Measurements from ENCODE around the gene ARID5A. TPM values are rescaled to one million over a fixed set of nuclear protein-coding genes. Genes with fewer than 3 reads are reported as not detected.

Gene ARID5A
- total RNA-seq, 1 donor from 2014 or later, result 38.8 TPM

DNA sequence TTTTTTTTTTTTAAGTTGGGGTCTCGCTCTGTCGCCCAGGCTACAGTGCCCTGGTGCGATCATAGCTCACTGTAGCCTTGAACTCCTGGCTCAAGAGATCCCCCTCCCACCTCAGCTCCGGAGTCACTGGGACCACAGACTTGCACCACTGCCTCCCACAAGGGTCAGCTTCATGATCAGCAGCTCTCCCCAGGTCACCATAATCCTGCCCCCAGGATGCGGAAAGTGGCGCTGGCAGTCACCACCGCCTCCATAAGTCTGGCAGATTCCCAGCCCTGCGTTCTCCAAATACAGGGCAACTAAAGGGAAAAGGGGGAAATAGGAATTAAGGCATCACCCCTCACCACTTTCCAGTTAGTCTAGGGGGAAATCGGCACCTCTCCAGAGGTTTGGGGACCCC is 5.2 kb upstream of the ARID5A start:
- H3K4me3 ChIP-seq (ENCODE audit: low read depth, low read length), result no peak overlapping the region
- TF ChIP-seq, protein P1, sequence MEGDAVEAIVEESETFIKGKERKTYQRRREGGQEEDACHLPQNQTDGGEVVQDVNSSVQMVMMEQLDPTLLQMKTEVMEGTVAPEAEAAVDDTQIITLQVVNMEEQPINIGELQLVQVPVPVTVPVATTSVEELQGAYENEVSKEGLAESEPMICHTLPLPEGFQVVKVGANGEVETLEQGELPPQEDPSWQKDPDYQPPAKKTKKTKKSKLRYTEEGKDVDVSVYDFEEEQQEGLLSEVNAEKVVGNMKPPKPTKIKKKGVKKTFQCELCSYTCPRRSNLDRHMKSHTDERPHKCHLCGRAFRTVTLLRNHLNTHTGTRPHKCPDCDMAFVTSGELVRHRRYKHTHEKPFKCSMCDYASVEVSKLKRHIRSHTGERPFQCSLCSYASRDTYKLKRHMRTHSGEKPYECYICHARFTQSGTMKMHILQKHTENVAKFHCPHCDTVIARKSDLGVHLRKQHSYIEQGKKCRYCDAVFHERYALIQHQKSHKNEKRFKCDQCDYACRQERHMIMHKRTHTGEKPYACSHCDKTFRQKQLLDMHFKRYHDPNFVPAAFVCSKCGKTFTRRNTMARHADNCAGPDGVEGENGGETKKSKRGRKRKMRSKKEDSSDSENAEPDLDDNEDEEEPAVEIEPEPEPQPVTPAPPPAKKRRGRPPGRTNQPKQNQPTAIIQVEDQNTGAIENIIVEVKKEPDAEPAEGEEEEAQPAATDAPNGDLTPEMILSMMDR (IDR thresholded peaks at IDR 0.05; ENCODE audit: insufficient read depth, low read length, poor library complexity, severe bottlenecking), result no peak
- no peak for DNase-seq (ENCODE audit: low read depth)
- no peaks in the 10 kb centered on the region for H3K36me3 ChIP-seq (ENCODE audit: control insufficient read depth, insufficient read depth, low read length)
- H3K27me3 ChIP-seq (ENCODE audit: control insufficient read depth, insufficient read depth, low read length), result no peaks in the 10 kb centered on the region

DNA sequence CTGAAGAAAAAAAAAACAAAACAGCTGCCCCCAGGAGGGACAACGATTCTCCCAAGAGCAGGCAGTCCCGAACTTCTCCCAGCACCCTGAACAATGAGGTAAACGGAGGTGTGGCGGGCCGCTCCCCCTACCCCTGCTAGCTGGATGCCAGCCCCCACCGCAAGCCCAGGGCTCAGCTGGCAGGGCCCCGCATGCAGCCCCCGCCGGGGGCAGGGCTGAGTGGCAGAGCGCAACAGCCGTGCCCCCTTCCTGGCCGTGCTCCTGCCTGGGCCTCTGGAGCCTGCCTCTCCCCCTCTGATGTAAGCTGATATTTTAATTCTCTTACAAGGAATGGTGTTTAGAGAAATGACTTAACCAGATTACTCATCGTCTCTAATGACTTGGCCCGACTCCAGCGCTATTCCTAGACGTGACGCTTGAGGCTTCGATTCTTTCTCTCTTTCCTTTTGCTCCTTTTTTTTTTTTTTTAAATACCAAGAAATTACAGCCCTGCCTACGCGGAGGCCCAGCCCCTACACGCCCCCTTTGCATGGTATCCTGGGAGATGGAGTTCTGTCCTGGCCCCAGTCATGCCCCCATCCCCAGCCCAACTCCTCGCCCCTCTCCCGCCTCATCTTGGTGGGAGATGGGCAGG is 4.6 kb upstream of the ARID5A start:
- TF ChIP-seq, protein P1 (IDR thresholded peaks at IDR 0.05; ENCODE audit: insufficient read depth, low read length, poor library complexity, severe bottlenecking), result no peak

DNA sequence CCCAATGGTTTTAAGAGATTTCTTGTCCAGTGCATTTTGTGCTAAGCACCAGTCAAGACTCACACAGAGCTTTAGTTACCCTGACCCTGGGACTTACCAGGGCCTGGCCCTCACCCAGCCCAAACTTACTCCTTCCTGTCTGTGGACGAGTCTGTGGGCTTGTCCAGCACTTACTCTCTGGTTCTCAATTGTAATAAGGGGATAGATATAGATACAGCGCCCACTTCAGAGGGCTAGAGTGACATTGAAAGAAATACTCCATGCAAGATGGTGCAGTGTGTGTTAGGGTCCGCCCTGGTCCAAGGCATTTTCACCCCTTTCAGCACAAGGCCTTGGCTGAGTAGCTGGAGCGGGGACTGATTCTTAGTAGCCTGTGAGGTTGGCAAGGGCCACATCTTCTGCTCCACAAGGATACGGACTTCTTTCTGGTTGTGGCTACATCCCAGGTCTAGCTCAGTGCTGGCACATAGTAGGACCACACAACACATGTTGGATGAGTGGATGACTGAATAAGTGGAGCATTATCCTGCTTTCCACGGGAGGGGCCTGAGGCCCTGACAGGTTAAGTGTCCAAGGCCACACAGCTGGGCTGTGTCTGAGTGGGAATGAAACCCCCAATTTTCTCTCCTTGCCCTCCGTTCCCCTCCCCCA is 3.8 kb upstream of the ARID5A start:
- TF ChIP-seq, protein P1 (IDR thresholded peaks at IDR 0.05; ENCODE audit: insufficient read depth, low read length, poor library complexity, severe bottlenecking), result no peak
- H3K27me3 ChIP-seq (ENCODE audit: control insufficient read depth, insufficient read depth, low read length), result no peaks in the 10 kb centered on the region
- no peak overlapping the region for H3K4me3 ChIP-seq (ENCODE audit: low read depth, low read length)
- no peaks in the 10 kb centered on the region for H3K36me3 ChIP-seq (ENCODE audit: control insufficient read depth, insufficient read depth, low read length)
- DNase-seq (ENCODE audit: low read depth), result no peak

More for the DNA sequence above, 4.6 kb upstream of the ARID5A start:
- H3K4me3 ChIP-seq (ENCODE audit: low read depth, low read length), result peak overlapping the region; percentile 17
- DNase-seq (ENCODE audit: low read depth), result peak; percentile 98
- no peaks in the 10 kb centered on the region for H3K36me3 ChIP-seq (ENCODE audit: control insufficient read depth, insufficient read depth, low read length)
- no peaks in the 10 kb centered on the region for H3K27me3 ChIP-seq (ENCODE audit: control insufficient read depth, insufficient read depth, low read length)

DNA sequence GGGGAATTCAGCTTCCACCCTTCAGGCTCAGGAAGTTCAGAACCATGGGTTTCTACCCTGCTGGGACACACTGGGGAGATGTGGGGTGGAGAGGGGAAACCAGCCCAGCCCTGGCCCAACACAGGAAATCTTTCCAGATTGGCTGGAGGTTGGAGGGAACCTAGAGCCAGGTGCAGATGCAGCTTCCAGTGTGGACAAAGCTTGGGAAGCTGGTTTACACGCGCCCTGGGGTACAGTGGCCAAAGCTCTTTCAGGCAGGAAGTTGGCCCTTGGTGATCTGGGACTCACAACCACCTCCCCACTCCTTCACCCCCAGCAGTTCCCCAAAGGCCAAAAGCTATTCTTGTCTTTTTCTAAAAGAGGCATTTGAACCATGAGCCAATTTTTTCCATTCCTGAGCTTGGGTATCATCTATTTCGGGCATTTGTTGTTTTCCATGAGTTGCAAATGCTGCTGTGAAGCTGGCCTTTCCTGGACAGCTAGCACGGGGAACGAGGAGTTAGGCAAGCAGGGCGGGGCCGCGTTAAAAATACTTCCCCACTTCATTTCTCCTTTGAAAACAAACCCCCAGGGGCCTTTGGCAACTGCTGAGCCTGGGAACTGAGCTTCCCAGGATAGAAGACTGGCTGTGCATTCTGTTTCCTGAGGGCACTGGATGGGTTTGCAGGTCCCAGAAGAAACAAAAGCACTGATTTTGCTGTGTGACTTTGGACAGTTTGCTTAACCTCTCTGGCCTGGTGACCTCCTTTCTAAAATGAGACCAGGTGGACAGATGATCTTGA is 3.1 kb upstream of the ARID5A start:
- DNase-seq (ENCODE audit: low read depth), result no peak
- TF ChIP-seq, protein P1 (IDR thresholded peaks at IDR 0.05; ENCODE audit: insufficient read depth, low read length, poor library complexity, severe bottlenecking), result no peak
- no peak overlapping the region for H3K4me3 ChIP-seq (ENCODE audit: low read depth, low read length)
- H3K36me3 ChIP-seq (ENCODE audit: control insufficient read depth, insufficient read depth, low read length), result no peaks in the 10 kb centered on the region
- H3K27me3 ChIP-seq (ENCODE audit: control insufficient read depth, insufficient read depth, low read length), result no peaks in the 10 kb centered on the region

DNA sequence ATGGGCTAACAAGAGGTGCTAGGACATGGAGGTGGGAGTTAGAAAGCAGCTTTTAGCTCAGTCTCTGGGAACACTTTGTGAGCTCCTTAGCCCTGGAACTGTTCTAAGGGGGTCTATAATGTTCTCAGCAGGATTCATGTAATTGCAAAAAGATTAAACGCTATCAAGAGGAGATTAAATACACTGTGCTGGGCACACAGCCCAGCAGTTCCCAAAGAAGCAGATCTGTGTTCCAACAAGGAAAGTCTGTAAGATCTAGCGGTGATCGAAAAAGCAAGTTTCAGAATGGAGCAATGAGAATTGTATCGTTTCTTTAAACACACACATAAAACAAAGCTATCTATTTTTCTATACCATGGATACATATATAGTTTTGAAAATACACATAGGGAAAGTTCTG is 2.4 kb upstream of the ARID5A start:
- Histone ChIP-seq H3K4me3 (ENCODE audit: low read depth, low read length) (no peak overlapping the region), H3K27me3 (ENCODE audit: control insufficient read depth, insufficient read depth, low read length) (no peaks in the 10 kb centered on the region), H3K36me3 (ENCODE audit: control insufficient read depth, insufficient read depth, low read length) (no peaks in the 10 kb centered on the region)
- no peak for DNase-seq (ENCODE audit: low read depth)
- TF ChIP-seq, protein P1 (IDR thresholded peaks at IDR 0.05; ENCODE audit: insufficient read depth, low read length, poor library complexity, severe bottlenecking), result no peak

All from kidney epithelial cell (primary cell).